GM18519 (cell line): ENCODE data around the gene TEX29.

Source experiments
- ATAC-seq: cut with Tn5 transposase; IDR thresholded peaks from one replicate; pipeline ENCODE4 v1.9.1; 2021; ENCODE audit warnings: mild to moderate bottlenecking, moderate library complexity; ENCODE audit not compliant: unreplicated experiment, low FRiP score

The TEX29 gene

DNA sequence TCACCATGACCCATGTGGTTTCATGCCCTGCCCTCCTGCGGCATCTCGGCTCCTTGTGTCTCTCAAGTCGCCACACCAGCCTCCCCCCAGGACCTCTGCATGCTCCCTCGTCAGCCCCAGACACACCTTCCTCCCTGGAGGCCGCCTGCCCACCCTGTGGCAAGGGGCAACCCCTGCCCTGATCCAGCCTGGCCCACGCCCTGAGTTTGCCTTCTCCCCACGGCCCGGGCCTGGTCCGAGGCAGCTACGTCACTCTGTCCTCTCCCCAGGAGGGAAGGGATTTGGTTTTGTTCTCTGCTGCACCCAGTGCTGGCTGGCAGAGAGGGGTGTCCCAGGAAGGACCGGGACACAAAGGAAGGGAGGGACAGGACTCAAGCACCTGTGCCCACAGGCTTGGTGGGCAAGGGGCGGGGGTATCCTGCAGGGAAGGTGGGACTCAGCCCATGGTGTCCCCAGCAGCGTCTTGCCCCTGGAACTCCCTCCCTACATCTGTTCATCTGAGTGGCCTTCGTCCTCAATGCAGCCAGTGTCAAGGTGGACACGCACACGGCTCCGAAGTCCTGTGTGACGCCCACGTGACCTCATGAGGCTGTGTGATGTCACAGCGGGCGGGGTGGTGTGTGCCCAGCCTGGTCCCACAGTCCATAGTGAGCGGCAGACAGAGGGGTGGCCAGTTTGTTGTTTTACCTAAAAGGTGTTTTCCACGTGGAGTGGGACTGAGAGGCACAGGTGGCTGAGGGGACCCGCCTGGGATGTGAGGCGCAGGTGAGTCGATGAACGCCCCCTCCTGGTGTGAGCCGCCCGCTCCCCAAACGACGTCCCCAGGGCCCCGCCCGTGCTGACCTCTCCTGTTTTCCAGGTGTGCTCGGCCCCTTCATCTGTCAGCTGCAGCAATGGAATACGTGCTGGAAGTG, at the start of gene TEX29:
Gene TEX29, plus strand, starts transcription at position 645 of the 914 bp plus-strand sequence. Its CDS starts 249 bp downstream, at position 894.
- ATAC-seq, result no peak

DNA sequence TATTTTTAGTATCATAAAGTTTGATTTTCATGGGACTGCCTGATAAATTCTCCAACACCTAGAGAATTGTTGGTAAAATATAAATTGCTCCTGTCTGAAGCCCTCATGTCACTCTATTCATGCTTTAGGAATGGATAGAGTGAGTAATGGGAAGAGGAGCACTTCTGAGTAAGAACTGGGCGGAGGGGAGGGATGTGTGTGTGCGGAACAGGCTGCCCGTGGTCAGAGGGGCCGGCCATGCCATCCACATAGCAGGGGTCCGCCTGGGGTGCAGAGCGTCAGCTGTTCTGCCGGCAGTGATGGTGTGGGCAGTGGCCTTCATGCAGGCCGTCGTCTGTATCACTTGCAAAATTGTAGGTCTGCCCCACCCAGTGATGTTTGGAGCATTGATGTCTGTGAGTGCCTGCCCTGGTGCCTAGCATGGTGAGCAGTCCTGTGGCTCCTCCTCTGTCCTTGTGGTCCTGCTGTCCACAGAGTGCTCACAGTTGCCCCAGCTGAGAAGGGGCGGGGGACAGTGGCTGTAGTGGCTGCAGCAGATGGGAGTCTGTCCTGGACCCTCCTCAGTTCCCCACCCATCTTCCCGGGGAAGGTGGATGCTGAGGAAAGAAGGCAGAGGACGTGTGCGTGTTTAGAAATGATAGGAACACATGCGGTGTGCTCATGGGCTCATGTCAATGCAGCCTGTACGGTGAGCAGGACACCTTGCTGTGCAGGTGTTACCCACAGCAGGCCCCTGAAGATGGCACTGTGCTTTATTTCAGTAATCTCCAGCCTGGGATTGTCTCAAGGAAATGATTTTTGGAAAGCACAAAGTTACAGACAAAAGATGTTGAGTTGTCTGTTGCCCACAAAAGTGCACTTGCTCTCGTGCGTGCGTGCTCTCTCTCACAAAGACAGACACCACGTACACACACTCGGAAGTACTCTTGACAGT, 49.4 kb upstream of the TEX29 start:
- no peak for ATAC-seq

DNA sequence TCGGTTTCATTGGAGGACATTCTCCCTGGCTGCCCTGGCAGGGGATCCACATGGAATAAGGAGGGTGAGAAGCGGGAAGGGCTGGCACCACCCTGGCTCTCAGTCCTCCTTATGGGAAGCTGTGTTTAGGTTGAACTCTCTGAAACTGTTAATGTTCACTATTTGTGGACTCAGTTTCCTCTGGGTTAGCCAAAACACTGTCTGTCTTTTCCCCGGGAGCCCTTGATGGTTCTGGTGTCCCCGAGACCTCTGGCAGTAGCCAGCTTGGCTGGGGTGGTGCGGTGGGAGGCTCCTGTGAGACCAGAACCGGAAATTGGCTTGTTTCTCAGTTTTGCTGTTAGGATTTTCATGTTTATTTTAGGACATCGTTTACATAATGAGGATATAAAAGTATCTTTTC, 48.3 kb upstream of the TEX29 start:
- no peak for ATAC-seq

DNA sequence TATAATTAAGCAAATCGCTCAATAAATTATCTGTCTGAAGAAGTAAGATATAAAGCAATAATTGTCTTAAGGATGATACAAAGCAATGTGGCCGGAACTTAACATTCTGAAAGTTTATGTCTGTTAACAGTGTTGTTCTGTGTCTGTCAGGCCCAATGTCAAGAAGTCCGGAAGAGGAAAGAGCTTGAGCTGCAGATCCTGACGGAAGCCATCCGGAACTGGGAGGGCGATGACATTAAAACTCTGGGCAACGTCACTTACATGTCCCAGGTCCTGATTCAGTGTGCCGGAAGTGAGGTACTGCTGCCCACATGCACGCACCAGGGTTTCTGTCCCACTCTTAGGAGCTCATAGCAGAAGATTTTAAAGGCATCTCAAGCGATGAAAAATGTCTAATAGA, 45.1 kb upstream of the TEX29 start:
- ATAC-seq, result no peak

DNA sequence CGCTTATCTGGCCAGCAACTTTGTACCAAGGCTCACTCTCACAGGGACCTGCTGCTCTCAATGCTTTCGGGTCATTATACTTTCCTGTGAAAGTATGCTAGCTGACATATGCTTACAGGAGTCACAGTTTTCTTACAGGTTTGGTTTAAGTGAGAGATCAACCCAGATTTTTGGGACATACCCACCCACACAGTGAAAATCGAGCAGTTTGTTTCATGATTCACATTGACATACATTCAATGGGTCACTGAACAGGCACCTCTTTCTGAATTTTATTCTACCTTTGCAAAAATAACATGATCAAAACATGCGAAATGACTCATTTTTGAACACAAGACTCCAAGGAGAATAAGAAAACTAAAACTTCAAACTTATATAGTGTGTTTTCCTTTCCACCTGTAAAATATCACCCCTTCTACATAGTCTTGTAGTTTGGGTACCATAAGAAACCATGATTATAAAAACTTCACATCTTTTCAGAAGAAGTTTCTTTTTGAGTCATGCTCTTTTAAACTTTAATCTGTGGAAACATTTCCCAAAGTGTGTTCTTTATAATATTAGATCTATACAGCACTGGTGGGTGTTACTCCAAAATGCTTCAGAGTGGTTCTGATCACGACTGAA, 44.3 kb upstream of the TEX29 start:
- no peak for ATAC-seq

DNA sequence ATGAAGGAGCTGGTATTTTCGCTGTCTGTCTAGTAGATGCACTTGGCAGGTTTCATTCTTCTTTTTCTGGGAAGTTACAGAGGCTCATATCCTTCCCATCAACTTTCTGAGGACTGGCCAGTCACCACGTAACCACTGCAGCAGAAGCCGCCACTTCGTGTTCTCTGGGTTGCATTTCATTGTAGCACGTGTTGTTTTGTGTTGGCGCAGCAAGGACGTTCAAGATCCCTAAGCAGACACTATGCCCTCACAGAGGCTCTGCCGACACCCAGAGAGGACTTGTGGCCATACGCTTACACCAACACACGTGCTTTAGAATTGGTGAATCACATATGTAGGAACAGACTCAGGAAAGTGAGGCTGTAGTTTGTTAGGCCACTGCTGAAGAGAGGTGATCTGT, 42.2 kb upstream of the TEX29 start:
- no peak for ATAC-seq

DNA sequence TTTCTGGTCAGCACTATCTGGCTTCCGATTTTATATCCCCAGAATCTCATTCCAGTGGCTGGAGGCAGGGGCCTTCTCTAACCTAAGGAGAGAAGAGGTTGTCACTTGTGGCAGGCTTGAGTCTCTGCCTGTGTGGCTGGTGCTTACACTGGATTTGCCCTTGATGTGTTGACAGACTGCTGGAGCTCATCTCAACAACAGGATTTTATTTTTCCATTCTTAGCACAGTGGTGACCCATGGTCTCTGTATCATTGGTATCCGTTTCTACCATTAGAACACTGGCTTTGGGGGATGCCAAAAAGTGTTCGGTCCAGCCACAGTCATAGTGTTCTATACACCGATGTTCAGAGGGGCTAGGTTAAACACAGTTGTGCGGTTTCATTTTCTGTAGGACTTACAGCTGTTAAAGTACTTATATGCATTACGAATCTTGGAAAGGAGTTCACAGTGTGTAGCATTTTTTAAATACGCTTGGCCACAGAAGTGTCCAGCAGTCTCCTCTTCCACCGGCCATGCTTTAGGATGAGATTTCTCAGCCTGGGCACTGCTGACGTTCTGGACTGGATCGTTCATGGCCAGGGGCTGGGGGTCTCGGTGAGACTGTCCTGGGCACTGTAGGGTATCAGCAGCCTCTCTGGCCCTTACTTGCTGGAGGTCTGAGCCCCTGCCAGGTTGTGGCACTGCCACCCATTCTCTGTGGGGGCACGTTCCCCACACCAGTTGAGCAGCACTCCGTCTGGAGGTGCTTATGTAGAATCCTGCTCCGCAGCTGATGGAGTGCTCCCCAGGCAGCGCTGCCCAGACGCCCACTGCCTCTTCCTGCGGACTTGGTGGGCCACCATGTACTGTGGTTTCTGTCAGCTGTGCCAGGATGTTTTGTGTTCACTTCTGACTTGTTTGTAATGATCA, 41.4 kb upstream of the TEX29 start:
- ATAC-seq, result no peak

DNA sequence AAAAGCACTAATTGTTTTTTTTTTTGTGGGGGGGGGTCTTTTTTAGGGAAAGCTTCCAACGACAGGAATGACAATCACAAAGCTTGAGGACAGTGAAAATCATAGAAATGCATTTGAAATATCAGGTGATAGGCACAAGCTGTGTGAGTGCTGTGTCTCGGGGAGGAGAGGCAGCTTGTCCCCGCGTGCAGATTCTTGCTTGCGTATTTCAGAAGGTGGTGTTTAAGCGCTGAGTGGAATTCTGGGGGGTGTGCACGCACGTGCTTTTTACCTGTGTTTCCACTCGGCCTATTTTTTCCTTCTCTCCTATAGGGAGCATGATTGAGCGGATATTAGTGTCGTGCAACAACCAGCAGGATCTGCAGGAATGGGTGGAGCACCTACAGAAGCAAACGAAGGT, 40.2 kb upstream of the TEX29 start:
- no peak for ATAC-seq

DNA sequence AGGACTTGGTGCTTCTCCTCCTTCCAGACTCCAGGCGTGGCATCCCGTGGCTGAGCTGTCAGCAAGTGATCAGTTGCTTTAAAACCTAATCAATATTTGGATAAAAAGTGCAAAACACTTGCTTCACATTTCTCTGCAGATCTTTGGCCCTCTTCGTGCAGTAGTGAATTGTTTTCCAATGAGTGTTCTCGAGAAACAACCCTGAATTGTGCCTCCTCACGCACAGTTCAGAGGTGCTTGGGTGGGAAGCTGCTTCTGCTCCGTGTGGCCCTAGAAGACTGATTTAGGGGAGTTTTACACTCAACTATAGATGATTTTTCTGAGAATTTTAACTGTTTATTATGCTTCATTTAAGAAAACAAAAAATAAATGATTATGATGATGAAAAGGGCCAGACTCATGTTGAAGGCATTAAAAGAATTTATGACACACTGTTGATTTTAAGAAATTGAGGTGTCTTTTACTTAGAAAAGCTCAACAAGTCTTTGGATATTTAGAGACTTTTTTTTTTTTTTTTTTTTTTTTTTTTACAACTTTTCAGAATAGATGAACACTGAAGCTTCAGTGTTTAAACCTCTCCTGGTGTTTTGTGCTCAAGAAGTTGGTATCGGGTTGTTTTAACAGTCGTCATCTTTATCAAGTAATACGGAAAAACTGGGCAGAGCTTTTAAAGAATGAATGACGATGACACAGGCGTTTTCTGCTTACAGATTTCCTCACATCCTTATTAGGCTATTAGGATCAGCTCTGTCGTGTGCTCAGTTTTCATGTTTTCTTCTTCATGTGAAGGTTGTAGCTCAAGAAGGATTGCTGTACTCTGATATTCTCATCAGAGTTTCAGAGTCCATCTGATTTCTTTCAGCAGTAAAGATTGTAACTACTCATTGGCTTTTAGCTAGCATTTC, 39.5 kb upstream of the TEX29 start:
- ATAC-seq, result no peak

DNA sequence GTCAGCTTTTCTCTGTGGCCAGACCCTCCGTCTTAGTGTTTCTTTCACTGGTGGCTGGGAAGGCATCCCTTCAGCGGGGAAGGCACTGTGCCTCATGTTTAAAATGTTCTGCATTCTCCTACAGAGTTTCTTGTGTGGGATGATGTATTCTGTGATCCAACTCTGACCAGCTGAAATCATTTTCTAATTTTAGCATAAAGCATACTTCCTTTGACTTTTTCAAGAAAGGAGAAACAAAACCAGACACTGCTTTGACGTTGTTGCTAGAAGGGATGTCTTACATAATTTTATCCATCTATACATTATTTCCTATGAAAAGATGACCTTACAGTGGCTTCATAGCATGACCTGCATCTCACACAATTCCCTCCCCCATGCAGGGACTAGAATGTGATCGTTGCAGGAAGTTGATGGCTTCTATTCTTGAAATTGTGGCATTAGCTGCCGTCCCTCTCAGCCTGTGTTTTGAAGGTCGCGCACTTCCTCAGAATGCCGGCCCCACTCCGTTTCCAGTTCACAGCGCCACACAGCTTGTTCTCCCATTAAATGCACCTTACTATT, 38.6 kb upstream of the TEX29 start:
- ATAC-seq, result no peak

DNA sequence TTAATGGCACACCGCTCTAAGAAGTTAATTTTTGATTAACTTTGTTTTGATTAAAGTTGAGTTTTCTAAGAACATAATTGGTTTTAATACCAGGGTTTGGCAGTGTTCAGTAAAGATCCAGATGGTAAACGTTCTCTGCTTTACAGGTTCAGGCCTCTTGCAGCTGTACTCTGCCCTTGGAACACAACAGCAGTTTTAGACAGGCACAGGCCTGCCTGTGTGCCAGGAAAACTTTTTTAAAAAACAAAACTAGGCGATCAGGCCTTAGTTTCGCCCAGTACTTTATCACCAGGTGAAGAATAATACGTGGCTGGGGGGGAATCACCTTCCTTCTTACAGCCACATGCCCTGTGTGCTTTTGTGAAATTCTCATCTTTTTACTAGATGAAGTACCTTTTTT, 38.0 kb upstream of the TEX29 start:
- ATAC-seq, result no peak

DNA sequence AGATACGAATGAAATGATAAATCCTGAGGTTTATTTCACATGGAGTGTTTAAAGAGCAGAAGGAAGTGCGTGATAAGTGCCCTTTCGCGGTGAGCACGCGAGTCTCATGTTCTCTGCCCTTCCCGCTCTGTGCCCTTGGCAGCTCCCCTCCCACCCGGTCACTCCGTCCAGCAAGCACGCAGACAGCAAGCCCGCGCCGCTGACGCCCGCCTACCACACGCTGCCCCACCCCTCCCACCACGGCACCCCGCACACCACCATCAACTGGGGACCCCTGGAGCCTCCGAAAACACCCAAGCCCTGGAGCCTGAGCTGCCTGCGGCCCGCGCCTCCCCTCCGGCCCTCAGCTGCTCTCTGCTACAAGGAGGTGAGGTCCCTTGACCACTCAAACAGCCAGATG, 37.4 kb upstream of the TEX29 start:
- ATAC-seq, result no peak

DNA sequence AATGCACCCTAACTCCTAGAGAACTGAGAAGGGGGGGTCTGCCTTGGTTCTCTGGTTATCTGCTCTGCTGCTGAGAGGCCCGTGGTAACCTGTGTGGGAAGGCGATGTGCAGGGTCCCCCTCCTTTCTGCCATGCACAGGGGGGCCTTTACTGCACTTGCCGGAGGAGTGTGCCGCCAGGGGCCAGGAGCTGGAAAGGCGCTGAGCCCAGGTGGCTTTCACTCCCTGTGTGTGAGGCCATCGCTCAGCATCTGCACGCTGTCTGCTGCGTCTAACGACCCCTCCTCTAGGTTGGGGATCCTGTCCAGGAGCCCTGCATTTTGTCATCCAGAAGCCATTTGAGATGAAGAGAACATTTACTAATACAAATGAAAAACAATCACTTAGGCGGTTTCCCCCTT, 37.0 kb upstream of the TEX29 start:
- ATAC-seq, result no peak

DNA sequence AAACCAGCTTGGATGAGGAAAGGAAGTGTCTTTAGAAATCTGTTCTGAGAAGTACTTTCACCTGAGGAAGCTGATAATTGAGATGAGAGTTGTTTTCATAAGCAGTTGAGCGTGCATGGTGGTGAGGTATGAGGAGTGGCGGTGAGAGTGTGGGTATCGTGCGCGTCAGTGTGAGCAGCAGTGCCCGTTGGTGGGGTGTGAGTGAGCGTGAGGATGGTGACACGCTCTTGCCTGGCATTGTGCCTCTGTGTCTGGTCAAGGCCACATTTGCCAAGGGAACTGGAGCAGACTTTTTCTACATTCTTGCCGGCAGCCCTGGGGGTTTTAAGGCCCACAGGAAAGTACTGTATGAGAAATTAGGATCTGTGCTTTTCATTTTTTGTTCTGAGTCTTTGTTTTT, 36.5 kb upstream of the TEX29 start:
- no peak for ATAC-seq

DNA sequence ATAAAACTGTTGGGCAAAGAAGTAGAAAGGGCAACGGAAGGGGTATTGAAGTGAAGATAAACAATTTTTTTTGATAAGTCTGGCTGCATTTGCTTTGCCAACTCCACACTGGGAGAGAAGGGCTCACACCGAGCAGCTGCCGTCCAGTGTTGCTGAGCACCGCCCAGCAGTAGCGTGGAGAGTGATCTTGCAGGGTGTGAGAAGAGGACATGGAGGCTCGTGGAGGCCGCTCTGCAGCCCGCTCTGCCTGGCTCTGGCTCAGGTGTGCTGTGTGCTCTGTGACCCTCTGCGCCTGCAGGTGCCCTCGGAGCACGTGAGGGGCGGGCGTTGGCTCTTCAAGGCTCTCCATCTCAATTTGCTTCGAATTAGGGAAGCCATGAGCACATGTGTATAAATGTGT, 35.9 kb upstream of the TEX29 start:
- no peak for ATAC-seq

DNA sequence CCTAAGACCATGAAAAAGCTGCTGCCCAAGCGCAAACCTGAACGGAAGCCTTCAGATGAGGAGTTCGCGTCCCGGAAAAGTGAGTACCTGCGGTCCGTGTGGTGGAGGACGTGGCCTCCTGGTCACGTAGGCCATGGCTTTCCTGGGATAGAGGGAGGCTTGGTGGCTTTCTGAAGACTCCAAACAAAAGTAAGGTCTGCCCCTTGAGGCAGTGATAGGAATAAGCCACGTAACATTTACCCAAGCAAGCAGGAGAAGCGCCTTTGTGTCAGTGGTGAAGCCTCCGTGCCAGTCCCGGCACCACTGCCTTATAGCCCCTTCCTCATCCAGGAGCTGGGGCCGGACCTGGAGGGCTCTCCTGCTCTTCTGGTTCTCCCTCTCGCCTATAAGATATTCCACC, 34.3 kb upstream of the TEX29 start:
- ATAC-seq, result no peak

DNA sequence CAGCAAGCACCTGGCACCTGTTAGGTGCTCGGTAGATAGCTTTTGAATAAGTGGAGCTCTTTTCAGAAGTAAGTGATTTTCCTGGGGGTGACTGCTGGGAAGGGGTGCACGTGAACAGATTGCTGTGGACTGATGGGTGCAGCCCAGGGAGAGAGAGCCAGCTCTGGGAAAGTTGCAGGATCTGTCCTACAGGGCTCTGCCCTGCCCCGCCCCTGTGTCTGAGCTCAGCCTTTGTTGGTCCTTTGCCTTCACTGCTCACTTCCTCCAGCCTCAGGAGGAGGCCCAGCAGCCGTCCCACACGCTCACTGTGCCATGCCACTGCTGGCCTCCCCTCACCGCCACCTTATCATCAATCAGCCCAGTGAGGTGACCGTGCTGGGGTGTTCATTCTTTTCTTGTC, 33.7 kb upstream of the TEX29 start:
- no peak for ATAC-seq

DNA sequence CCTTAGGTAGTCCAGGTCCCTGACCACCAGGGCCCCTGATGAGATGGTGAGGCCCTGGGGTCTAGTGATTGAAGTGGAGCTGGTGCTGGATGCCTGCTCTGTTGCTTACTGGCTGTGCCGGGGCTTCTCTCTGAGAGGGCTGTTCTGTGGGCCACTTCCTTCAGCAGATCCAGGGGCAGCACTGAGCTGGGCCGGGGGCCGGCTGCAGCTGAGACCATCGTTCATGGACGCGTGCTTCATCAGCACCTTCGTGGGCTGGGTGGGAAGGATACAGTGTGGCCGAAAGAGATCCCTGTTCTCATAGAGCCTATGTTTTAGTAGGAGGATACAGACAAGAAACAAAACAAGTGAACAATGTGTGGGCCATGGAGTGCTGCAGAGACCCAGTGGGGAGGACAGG, 33.2 kb upstream of the TEX29 start:
- ATAC-seq, result no peak

DNA sequence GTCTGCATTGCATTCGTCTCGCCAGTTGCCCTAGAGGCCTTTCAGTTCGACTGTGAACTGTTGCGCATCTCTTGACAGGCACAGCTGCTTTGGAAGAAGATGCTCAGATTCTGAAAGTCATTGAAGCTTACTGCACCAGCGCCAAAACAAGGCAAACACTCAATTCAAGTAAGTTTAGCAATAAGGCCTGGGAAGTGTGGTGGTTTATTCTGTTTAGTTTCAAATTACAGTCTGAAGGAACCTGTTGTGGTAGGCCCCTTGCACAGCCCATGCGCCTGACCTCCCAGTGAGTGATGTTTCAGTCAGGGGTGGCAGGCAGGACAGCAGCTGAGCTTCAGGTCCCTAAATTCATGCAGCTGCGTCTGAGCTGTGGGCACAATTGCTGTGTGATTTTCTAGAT, 32.2 kb upstream of the TEX29 start:
- no peak for ATAC-seq
